Mesothelial cell of epicardium (in vitro differentiated cells): Measurements from ENCODE around the gene EXPH5. TPM values are rescaled to one million over a fixed set of nuclear protein-coding genes. Genes with fewer than 3 reads are reported as not detected.

ENCODE experiments used
- DNase-seq, 2 experiments: peaks; one replicate each; pipeline ENCODE4 v3.0.0; 2021; ENCODE audit warnings: low spot score in 2 of 2; ENCODE audit not compliant: unreplicated experiment in 2 of 2
- H3K27ac Mint-ChIP-seq: 2 replicates; pipeline ENCODE4 v1.8.0; 2021; ENCODE audit warnings: mixed read lengths
- H3K27me3 Mint-ChIP-seq: 2 replicates; pipeline ENCODE4 v1.8.0; 2021; ENCODE audit warnings: low read depth, mixed read lengths
- H3K36me3 Mint-ChIP-seq: 2 replicates; pipeline ENCODE4 v1.8.0; 2021; ENCODE audit warnings: mixed read lengths
- H3K4me1 Mint-ChIP-seq: 2 replicates; pipeline ENCODE4 v1.8.0; 2021; ENCODE audit warnings: mixed read lengths
- H3K4me3 Mint-ChIP-seq: 2 replicates; pipeline ENCODE4 v1.8.0; 2021; ENCODE audit warnings: mild to moderate bottlenecking, moderate library complexity, mixed read lengths
- H3K9me3 Mint-ChIP-seq: 2 replicates; pipeline ENCODE4 v1.8.0; 2021; ENCODE audit warnings: mixed read lengths
- CTCF ChIP-seq: fragments of 200-600 bp; sonication (generic); IDR thresholded peaks from one replicate; pipeline ENCODE4 v1.5.0; 2021; ENCODE audit warnings: antibody characterized with exemption; ENCODE audit not compliant: unreplicated experiment
- total RNA-seq: library from RNA; stranded (reverse); gene quantifications from 3 replicates; pipeline ENCODE4 v1.2.1, GENCODE V29; 2021

EXPH5 gene
- total RNA-seq, 1 donor from 2014 or later, result 30.5 TPM

GRCh38 chr11:108518581-108518980 lies 75.0 kb downstream of the EXPH5 start:
- H3K9me3 Mint-ChIP-seq, result peaks cover 13% of the 10 kb centered on the region
- no peak for TF ChIP-seq CTCF
- no peaks in the 10 kb centered on the region for H3K27me3 Mint-ChIP-seq
- no peak overlapping the region for H3K4me3 Mint-ChIP-seq
- peaks cover 28% of the 10 kb centered on the region for H3K36me3 Mint-ChIP-seq
- peak overlapping the region; percentile 86 for H3K27ac Mint-ChIP-seq
- H3K4me1 Mint-ChIP-seq, result peaks cover 13% of the 10 kb centered on the region
- no peak for DNase-seq

- Mint-ChIP-seq H3K4me3 (no peak overlapping the region), H3K27me3 (no peaks in the 10 kb centered on the region), H3K36me3 (peaks cover 46% of the 10 kb centered on the region), H3K27ac (no peak overlapping the region), H3K4me1 (peaks cover 13% of the 10 kb centered on the region), H3K9me3 (peaks cover 18% of the 10 kb centered on the region)
- DNase-seq, result no peak
- no peak for TF ChIP-seq CTCF
These were observed 77.4 kb downstream of the EXPH5 start for GRCh38 chr11:108516125-108516524.

GRCh38 chr11:108512708-108513107 lies 80.9 kb downstream of the EXPH5 start:
- no peak overlapping the region for H3K27ac Mint-ChIP-seq
- no peak for DNase-seq
- H3K27me3 Mint-ChIP-seq, result no peaks in the 10 kb centered on the region
- peaks cover 11% of the 10 kb centered on the region for H3K4me1 Mint-ChIP-seq
- H3K9me3 Mint-ChIP-seq, result peaks cover 22% of the 10 kb centered on the region
- H3K4me3 Mint-ChIP-seq, result no peak overlapping the region
- TF ChIP-seq CTCF, result no peak
- H3K36me3 Mint-ChIP-seq, result peaks cover 59% of the 10 kb centered on the region

DNA sequence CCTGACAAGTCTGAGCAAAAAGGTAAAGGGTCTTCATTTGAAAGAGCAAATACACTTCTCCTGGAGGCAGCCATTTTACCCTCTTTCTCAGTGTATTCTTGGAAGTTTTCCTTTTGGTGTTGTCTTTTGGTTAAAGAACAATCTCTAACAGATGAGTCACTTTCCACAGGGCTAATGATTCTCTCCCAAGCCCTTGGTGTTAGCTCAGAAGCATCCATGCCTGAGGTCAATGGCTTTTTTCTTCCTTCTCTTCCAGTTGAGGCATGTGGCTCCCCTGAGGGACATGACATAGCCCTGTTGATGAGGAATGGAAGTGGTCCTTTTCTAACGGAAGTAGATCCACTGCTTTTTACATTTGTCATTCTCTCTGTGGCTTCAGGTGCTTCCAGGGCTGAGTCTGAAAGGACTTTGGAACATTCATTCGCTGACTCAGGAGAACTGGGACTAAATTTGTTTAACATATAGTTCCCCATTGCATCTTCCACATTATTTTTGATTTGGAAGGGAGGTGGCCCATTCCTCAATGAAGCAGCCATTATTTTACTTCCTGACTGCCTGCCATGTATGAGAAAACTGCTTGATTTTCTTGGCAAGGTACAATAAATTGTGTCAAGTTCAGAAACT lies 81.6 kb downstream of the EXPH5 start:
- Mint-ChIP-seq H3K9me3 (peaks cover 22% of the 10 kb centered on the region), H3K4me3 (no peak overlapping the region), H3K36me3 (peaks cover 66% of the 10 kb centered on the region), H3K4me1 (peaks cover 11% of the 10 kb centered on the region), H3K27me3 (no peaks in the 10 kb centered on the region), H3K27ac (no peak overlapping the region)
- TF ChIP-seq CTCF, result no peak
- DNase-seq, result no peak

DNA sequence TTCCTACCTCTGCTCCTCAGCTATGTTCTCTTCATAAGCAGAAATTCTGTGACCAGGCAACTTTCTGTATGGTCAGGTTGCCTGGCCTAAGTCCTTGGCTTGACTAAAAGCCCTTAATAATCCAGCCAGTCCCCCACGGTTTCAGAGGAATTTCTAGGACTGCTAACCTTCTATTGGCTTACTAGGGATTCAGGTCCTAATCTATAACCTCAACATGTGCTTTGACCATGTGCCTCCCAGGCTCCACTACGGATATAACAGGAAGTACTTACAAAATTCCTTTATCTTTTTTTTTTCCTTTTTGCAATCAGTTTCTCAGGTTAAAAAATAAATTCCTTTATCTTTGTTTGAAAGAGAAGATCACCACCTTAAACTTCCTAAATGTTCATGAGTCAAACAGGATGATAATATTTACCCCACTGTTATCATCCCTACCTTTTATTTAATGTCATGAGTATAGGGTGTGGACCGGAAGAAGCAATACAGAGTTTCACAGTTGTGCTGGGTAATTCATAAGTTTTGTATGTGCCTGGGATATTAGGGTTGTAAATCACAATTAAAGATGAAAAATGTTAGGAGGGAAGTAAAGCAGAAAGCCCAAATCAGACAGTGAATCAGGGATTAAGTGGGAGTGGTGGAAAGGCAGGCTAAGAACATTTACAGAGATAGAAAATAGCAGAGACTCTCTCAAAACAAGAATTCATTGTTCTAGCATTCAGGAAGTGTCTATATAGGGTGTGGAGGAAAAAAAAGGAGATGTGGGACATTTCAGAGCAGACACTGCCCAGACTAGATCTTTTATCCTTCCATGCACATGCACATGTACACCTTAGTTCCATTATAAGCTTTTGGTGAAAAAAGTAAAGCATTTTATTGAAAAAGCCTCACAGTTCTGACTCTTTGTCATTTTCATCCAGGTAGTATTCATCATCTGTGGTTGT lies 84.6 kb downstream of the EXPH5 start:
- Mint-ChIP-seq H3K9me3 (peaks cover 17% of the 10 kb centered on the region), H3K36me3 (peaks cover 51% of the 10 kb centered on the region), H3K27me3 (no peaks in the 10 kb centered on the region), H3K4me1 (peaks cover 13% of the 10 kb centered on the region), H3K27ac (peak overlapping the region; percentile 74), H3K4me3 (no peak overlapping the region)
- no peak for DNase-seq
- TF ChIP-seq CTCF, result no peak
